HepG2 (cell line): ENCODE results near the gene RAMP3. TPM values are rescaled to one million over a fixed set of nuclear protein-coding genes. Genes with fewer than 3 reads are reported as not detected.

ENCODE experiments used
- CAMTA2 ChIP-seq: sonication (generic); formaldehyde crosslinking; IDR thresholded peaks from 2 replicates; pipeline ENCODE4 v1.4.0; 2020; ENCODE audit warnings: mild to moderate bottlenecking, missing genetic modification reagents, borderline replicate concordance
- ERF ChIP-seq: IDR thresholded peaks from 2 replicates; pipeline ENCODE4 v1.6.1; 2018; ENCODE audit warnings: missing biosample characterization, missing genetic modification reagents
- ESRRA ChIP-seq: sonication (generic); formaldehyde crosslinking; IDR thresholded peaks from 2 replicates; pipeline ENCODE4 v1.5.1; 2020; ENCODE audit warnings: mild to moderate bottlenecking, low read depth, missing genetic modification reagents
- GMEB2 ChIP-seq: IDR thresholded peaks from 2 replicates; pipeline ENCODE4 v1.6.1; 2016; ENCODE audit warnings: missing biosample characterization, missing genetic modification reagents, low read depth
- HHEX ChIP-seq: IDR thresholded peaks from 2 replicates; pipeline ENCODE4 v1.6.1; 2016; ENCODE audit warnings: control low read depth
- IRF2 ChIP-seq: IDR thresholded peaks from 2 replicates; pipeline ENCODE4 v1.6.1; 2018; ENCODE audit warnings: missing genetic modification reagents, missing compliant biosample characterization
- KDM2A ChIP-seq: sonication (generic); formaldehyde crosslinking; IDR thresholded peaks from 2 replicates; pipeline ENCODE4 v1.4.0; 2020; ENCODE audit warnings: low read depth, missing genetic modification reagents, borderline replicate concordance
- MED13 ChIP-seq: sonication (generic); formaldehyde crosslinking; IDR thresholded peaks from 2 replicates; pipeline ENCODE4 v1.5.0; 2020; ENCODE audit warnings: missing genetic modification reagents
- MYNN ChIP-seq: sonication (generic); formaldehyde crosslinking; IDR thresholded peaks from 2 replicates; pipeline ENCODE4 v1.4.0; 2020; ENCODE audit warnings: mild to moderate bottlenecking, low read depth, missing genetic modification reagents
- NR1H2 ChIP-seq: sonication (generic); formaldehyde crosslinking; IDR thresholded peaks from 2 replicates; pipeline ENCODE4 v1.8.1; 2022; ENCODE audit warnings: low read depth, missing genetic modification reagents, borderline replicate concordance
- RFX1 ChIP-seq: fragments of 450-650 bp; IDR thresholded peaks from 2 replicates; pipeline ENCODE4 v1.6.1; 2017
- SP5 ChIP-seq: IDR thresholded peaks from 2 replicates; pipeline ENCODE4 v1.6.1; 2016; ENCODE audit warnings: low read depth, borderline replicate concordance
- ZC3H4 ChIP-seq: sonication (generic); formaldehyde crosslinking; IDR thresholded peaks from 2 replicates; pipeline ENCODE4 v1.4.0; 2020; ENCODE audit warnings: missing genetic modification reagents, borderline replicate concordance
- ZFP82 ChIP-seq: sonication (generic); formaldehyde crosslinking; IDR thresholded peaks from 2 replicates; pipeline ENCODE4 v1.5.1; 2020; ENCODE audit warnings: mild to moderate bottlenecking, missing genetic modification reagents, borderline replicate concordance
- ZFY ChIP-seq: sonication (generic); formaldehyde crosslinking; IDR thresholded peaks from 2 replicates; pipeline ENCODE4 v1.4.0; 2020; ENCODE audit warnings: missing genetic modification reagents
- ZNF10 ChIP-seq: sonication (generic); formaldehyde crosslinking; IDR thresholded peaks from 2 replicates; pipeline ENCODE4 v1.4.0; 2020; ENCODE audit warnings: mild to moderate bottlenecking, low read depth, missing genetic modification reagents, borderline replicate concordance
- ZNF124 ChIP-seq: sonication (generic); formaldehyde crosslinking; IDR thresholded peaks from 2 replicates; pipeline ENCODE4 v1.4.0; 2020; ENCODE audit warnings: missing genetic modification reagents
- ZNF136 ChIP-seq: sonication (generic); formaldehyde crosslinking; IDR thresholded peaks from 2 replicates; pipeline ENCODE4 v1.8.1; 2022; ENCODE audit warnings: low read depth, mild to moderate bottlenecking, moderate library complexity, missing genetic modification reagents
- ZNF18 ChIP-seq: sonication (generic); formaldehyde crosslinking; IDR thresholded peaks from 2 replicates; pipeline ENCODE4 v1.8.0; 2022; ENCODE audit warnings: mild to moderate bottlenecking, missing genetic modification reagents; ENCODE audit not compliant: insufficient replicate concordance
- ZNF20 ChIP-seq: sonication (generic); formaldehyde crosslinking; IDR thresholded peaks from 2 replicates; pipeline ENCODE4 v1.4.0; 2020; ENCODE audit warnings: mild to moderate bottlenecking, moderate library complexity, missing genetic modification reagents
- ZNF274 ChIP-seq: sonication (generic); formaldehyde crosslinking; IDR thresholded peaks from 2 replicates; pipeline ENCODE4 v1.5.1; 2020; ENCODE audit warnings: mild to moderate bottlenecking, missing genetic modification reagents
- ZNF296 ChIP-seq: sonication (generic); formaldehyde crosslinking; conservative IDR thresholded peaks from 2 replicates; pipeline ENCODE4 v1.5.0; 2020; ENCODE audit warnings: mild to moderate bottlenecking, missing genetic modification reagents
- ZNF503 ChIP-seq: sonication (generic); formaldehyde crosslinking; IDR thresholded peaks from 2 replicates; pipeline ENCODE4 v1.4.0; 2020; ENCODE audit warnings: missing genetic modification reagents
- ZNF777 ChIP-seq: sonication (generic); formaldehyde crosslinking; IDR thresholded peaks from 2 replicates; pipeline ENCODE4 v1.4.0; 2020; ENCODE audit warnings: missing genetic modification reagents
- ZNF816 ChIP-seq: sonication (generic); formaldehyde crosslinking; IDR thresholded peaks from 2 replicates; pipeline ENCODE4 v1.8.0; 2022; ENCODE audit warnings: missing genetic modification reagents, mild to moderate bottlenecking, borderline replicate concordance
- ZNF891 ChIP-seq: sonication (generic); formaldehyde crosslinking; IDR thresholded peaks from 2 replicates; pipeline ENCODE4 v1.5.0; 2020; ENCODE audit warnings: mild to moderate bottlenecking, missing genetic modification reagents
- polyA plus RNA-seq, 8 experiments: library from polyadenylated mRNA; depleted of rRNA in 3 of 8; stranded (reverse) in 7 of 8; unstranded in 1 of 8; fragments of >200 nt; fragmentation: Illumina TruSeq in 4 of 8; extraction: Trizol in 4 of 8; gene quantifications; 2 replicates each; pipeline versions ENCODE4 v1.2.1 to v1.2.3, GENCODE V29; 2011 to 2016; ENCODE audit warnings: low read depth in 4 of 8, missing spikeins in 1 of 8, mixed read lengths in 1 of 8; ENCODE audit not compliant: insufficient read depth in 1 of 8
- total RNA-seq, 5 experiments: library from RNA; depleted of rRNA; stranded (reverse); fragments of >200 nt; fragmentation: Illumina TruSeq; extraction: Trizol; gene quantifications; 2 replicates each; pipeline ENCODE4 v1.2.3, GENCODE V29; 2016; ENCODE audit warnings: low read depth in 1 of 5

RAMP3 gene
- total and polyA plus RNA-seq, 2 of the 13 experiments (the other 11 are each of a cell fraction or from before 2014, with no cell fraction given): not detected

- TF ChIP-seq ZNF124 (CRISPR knock-in tag): peak; percentile 57; the same call in 1 of the 2 replicates
- 0 out of 2 replicates have a peak, but pooled peaks have one; percentile 44 for TF ChIP-seq ZC3H4 (CRISPR knock-in tag)
- TF ChIP-seq ZNF816 (CRISPR knock-in tag): peak; percentile 10; the same call in 1 of the 2 replicates
- TF ChIP-seq SP5 (CRISPR knock-in tag): peak; percentile 62
- peak; percentile 91 for TF ChIP-seq ZNF136 (CRISPR knock-in tag)
- peak; percentile 98 for TF ChIP-seq ZFY (CRISPR knock-in tag)
- no peak for TF ChIP-seq ZNF20
- peak; percentile 47; the same call in 1 of the 2 replicates for TF ChIP-seq ERF (CRISPR knock-in tag)
- TF ChIP-seq MED13: 0 out of 2 replicates have a peak, but pooled peaks have one; percentile 84
- no peak for TF ChIP-seq ZNF10 (CRISPR knock-in tag)
- peak; percentile 48; the same call in 1 of the 2 replicates for TF ChIP-seq MYNN
- TF ChIP-seq ZNF296 (CRISPR knock-in tag): no peak
- peak; percentile 66; the same call in 1 of the 2 replicates for TF ChIP-seq ZNF503 (CRISPR knock-in tag)
- TF ChIP-seq CAMTA2 (CRISPR knock-in tag): peak; percentile 96; the same call in 1 of the 2 replicates
- TF ChIP-seq RFX1: no peak
- TF ChIP-seq HHEX: no peak
- peak; percentile 93 for TF ChIP-seq KDM2A
- peak; percentile 83; the same call in 1 of the 2 replicates for TF ChIP-seq IRF2 (CRISPR knock-in tag)
- TF ChIP-seq ZNF274 (CRISPR knock-in tag): peak; percentile 82
- peak; percentile 96 for TF ChIP-seq ESRRA (CRISPR knock-in tag)
- peak; percentile 88 for TF ChIP-seq ZNF18 (CRISPR knock-in tag)
- TF ChIP-seq ZNF777 (CRISPR knock-in tag): peak; percentile 80
- peak; percentile 64; the same call in 1 of the 2 replicates for TF ChIP-seq ZFP82 (CRISPR knock-in tag)
- peak; percentile 85; the same call in 1 of the 2 replicates for TF ChIP-seq NR1H2 (CRISPR knock-in tag)
- peak; percentile 77; the same call in 1 of the 2 replicates for TF ChIP-seq ZNF891 (CRISPR knock-in tag)
- peak; percentile 89 for TF ChIP-seq GMEB2
These were observed 46.0 kb upstream of the RAMP3 start, which contains the start of gene TBRG4 (continued) for GRCh38 chr7:45111298-45112223.
